Large intestine (tissue), 3 donors: ENCODE data around the gene FAM50B. TPM values are rescaled to one million over a fixed set of nuclear protein-coding genes. Genes with fewer than 3 reads are reported as not detected.

Source experiments
- DNase-seq, 2 donors: peaks; one replicate each; pipeline versions ENCODE4 v3.0.0 to v3.0.0-alpha.2; 2013
- H3K27ac ChIP-seq: one replicate; pipeline ENCODE4 v1.5.1; 2013; ENCODE audit warnings: low read length
- H3K27me3 ChIP-seq: 2 replicates; pipeline ENCODE4 v1.6.1; 2013; ENCODE audit warnings: low read length; ENCODE audit not compliant: control insufficient read depth, insufficient read depth
- H3K36me3 ChIP-seq: 2 replicates; pipeline ENCODE4 v1.6.1; 2013; ENCODE audit warnings: low read length; ENCODE audit not compliant: control insufficient read depth, insufficient read depth
- H3K4me1 ChIP-seq: one replicate; pipeline ENCODE4 v1.6.1; 2013; ENCODE audit warnings: low read length; ENCODE audit not compliant: control insufficient read depth, insufficient read depth
- H3K4me3 ChIP-seq: one replicate; pipeline ENCODE4 v1.5.1; 2013; ENCODE audit warnings: low read length
- H3K9me3 ChIP-seq: one replicate; pipeline ENCODE4 v1.6.1; 2013; ENCODE audit warnings: mild to moderate bottlenecking, low read depth, low read length, moderate library complexity; ENCODE audit not compliant: control insufficient read depth
- WGBS: methylation state at CpG from one replicate; pipeline ENCODE4 v1.1.5; 2013; ENCODE audit warnings: low lambda C conversion rate; ENCODE audit not compliant: insufficient coverage; 5-methylcytosine and 5-hydroxymethylcytosine counted together
- polyA plus RNA-seq: library from polyadenylated mRNA; unstranded; fragments of 120-200 nt; gene quantifications from one replicate; pipeline ENCODE4 v1.2.1, GENCODE V29; 2013

The FAM50B gene
- polyA plus RNA-seq, 1 donor: 8.1 TPM

DNA sequence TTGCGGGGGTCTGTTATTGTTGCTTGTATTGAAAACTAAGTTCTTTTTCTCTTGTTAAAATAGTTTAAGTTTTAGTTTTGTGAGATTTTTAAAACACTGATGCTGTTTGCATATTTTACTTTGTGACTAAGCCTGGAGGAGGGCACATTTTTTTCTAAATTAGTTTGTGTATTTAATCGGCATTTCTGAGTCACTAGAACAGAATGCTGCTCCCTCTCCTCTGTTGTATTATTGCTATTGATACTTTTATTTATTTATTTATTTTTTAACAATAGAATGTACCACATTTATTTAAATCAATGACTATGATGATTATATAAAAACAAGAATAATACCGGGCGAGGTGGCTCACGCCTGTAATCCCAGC is 5.1 kb upstream of the FAM50B start:
- DNase-seq: no peak
- Histone ChIP-seq H3K9me3 (peaks cover 5% of the 10 kb centered on the region), H3K27me3 (no peaks in the 10 kb centered on the region), H3K27ac (no peak overlapping the region), H3K4me1 (peaks cover 11% of the 10 kb centered on the region), H3K36me3 (no peaks in the 10 kb centered on the region), H3K4me3 (no peak overlapping the region)
- 100% methylated on average over 1 of the region's 5 CpGs for WGBS

DNA sequence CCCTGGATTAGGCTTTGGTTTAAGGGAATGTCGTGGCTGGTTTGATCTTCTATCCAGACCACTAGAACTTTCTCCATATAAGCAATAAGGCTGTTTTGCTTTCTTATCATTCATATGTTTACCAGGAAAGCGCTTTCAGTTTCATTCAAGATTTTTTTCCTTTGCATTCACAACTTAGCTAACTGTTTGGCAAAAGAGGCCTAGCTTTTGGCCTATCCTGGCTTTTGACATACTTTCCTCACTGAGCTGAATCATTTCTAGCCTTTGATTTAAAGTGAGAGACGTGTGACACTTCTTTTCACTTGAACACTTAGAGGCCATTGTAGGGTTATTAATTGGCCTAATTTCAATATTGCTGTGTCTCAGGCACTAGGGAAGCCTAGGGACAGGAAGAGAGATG is 1.7 kb upstream of the FAM50B start:
- H3K4me1 ChIP-seq: no peaks in the 10 kb centered on the region
- 74% methylated on average over 2 of the region's 3 CpGs for WGBS
- DNase-seq: peak in 1 of 2 donors; percentile 55
- no peak overlapping the region for H3K4me3 ChIP-seq
- H3K27me3 ChIP-seq: no peaks in the 10 kb centered on the region
- H3K9me3 ChIP-seq: peaks cover 21% of the 10 kb centered on the region
- no peak overlapping the region for H3K27ac ChIP-seq
- H3K36me3 ChIP-seq: no peaks in the 10 kb centered on the region

DNA sequence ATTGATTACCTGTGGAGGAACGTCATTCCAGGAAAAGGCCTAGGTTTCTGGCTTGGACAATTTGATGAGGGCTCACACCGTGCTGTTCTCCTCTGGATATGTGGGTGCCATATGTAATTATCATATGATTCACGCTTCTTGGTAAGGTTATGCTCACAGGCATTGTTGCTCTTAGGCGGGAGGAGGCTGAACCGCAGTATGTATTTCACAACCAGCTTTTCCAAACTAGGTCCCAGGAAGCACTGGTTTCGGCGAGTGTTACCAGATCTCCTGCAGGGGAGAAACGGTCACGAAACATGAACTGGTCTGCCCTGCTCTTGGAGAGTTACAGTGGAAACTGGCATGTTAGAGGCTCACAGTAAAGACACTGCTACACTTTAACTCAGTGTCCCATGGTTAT is 793 bp upstream of the FAM50B start:
- Histone ChIP-seq H3K36me3 (no peaks in the 10 kb centered on the region), H3K9me3 (peaks cover 21% of the 10 kb centered on the region), H3K4me3 (peak overlapping the region; percentile 30), H3K4me1 (no peaks in the 10 kb centered on the region), H3K27ac (peak overlapping the region; percentile 52), H3K27me3 (no peaks in the 10 kb centered on the region)
- DNase-seq: no peak
- WGBS: no CpG with 5 or more reads among the region's 9 CpGs

DNA sequence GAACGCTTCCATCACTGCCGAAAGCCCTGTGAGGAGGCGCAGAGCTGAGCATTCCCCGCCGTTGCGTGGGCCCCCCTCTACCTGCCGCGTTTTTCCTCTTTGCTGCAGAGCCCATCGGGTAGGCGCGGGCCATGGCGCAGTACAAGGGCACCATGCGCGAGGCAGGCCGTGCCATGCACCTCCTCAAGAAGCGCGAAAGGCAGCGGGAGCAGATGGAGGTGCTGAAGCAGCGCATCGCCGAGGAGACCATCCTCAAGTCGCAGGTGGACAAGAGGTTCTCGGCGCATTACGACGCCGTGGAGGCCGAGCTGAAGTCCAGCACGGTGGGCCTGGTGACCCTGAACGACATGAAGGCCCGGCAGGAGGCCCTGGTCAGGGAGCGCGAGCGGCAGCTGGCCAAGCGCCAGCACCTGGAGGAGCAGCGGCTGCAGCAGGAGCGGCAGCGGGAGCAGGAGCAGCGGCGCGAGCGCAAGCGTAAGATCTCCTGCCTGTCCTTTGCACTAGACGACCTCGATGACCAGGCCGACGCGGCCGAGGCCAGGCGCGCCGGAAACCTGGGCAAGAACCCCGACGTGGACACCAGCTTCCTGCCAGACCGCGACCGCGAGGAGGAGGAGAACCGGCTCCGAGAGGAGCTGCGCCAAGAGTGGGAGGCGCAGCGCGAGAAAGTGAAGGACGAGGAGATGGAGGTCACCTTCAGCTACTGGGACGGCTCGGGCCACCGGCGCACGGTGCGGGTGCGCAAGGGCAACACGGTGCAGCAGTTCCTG is 693 bp downstream of the FAM50B start:
- 90% methylated on average over 4 of the region's 73 CpGs for WGBS
- DNase-seq: peak; percentile 16 to 33

DNA sequence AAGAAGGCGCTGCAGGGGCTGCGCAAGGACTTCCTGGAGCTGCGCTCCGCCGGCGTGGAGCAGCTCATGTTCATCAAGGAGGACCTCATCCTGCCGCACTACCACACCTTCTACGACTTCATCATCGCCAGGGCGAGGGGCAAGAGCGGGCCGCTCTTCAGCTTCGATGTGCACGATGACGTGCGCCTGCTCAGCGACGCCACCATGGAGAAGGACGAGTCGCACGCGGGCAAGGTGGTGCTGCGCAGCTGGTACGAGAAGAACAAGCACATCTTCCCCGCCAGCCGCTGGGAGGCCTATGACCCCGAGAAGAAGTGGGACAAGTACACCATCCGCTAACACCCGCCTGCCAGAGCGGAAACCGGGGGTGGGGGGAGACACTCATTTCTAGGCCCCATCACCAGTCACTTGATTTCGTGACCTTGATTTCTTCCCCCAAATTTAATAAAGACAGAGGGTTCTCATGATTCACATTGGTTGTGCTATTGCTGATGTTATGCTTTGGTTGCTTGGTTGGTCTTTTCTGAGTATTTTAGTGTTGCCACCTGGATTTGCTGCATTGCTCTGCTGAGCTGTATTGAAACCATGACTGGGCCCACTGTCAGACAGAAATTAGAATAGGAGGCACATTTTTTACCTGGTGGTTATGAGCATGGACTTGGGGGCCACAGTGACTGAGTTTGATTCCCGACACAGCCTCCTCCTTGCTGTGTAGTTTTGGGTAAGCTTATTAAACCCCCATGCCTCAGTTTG is 1.5 kb downstream of the FAM50B start:
- Histone ChIP-seq H3K27ac (no peak overlapping the region), H3K4me3 (no peak overlapping the region)
- no CpG with 5 or more reads among the region's 33 CpGs for WGBS

More for the DNA sequence above, 693 bp downstream of the FAM50B start:
- no peaks in the 10 kb centered on the region for H3K27me3 ChIP-seq
- H3K27ac ChIP-seq: peak overlapping the region; percentile 18
- peak overlapping the region; percentile 53 for H3K4me3 ChIP-seq
- H3K9me3 ChIP-seq: peaks cover 21% of the 10 kb centered on the region
- no peaks in the 10 kb centered on the region for H3K4me1 ChIP-seq
- H3K36me3 ChIP-seq: no peaks in the 10 kb centered on the region

DNA sequence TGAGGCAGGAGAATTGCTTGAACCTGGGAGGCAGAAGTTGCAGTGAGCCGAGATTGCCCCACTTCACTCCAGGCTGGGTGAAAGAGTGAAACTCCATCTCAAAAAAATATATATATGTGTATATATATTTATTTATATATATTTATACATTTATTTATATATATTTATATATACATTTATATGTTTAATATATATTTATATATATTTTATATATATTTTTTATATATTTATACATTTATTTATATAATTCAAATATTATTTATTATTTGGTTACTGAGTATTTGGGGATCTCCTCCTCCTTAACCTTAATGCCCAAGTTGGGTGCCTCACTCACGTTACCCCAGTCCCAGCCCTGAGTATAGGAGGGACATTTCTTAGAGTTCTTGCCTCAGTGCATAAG is 2.7 kb downstream of the FAM50B start:
- Histone ChIP-seq H3K4me1 (no peaks in the 10 kb centered on the region), H3K27ac (no peak overlapping the region), H3K36me3 (no peaks in the 10 kb centered on the region), H3K4me3 (no peak overlapping the region), H3K27me3 (no peaks in the 10 kb centered on the region), H3K9me3 (peaks cover 21% of the 10 kb centered on the region)
- WGBS: no CpG with 5 or more reads among the region's 2 CpGs
- no peak for DNase-seq

More for the DNA sequence above, 1.5 kb downstream of the FAM50B start:
- DNase-seq: no peak
- H3K27me3 ChIP-seq: no peaks in the 10 kb centered on the region
- peaks cover 21% of the 10 kb centered on the region for H3K9me3 ChIP-seq
- no peaks in the 10 kb centered on the region for H3K4me1 ChIP-seq
- no peaks in the 10 kb centered on the region for H3K36me3 ChIP-seq

DNA sequence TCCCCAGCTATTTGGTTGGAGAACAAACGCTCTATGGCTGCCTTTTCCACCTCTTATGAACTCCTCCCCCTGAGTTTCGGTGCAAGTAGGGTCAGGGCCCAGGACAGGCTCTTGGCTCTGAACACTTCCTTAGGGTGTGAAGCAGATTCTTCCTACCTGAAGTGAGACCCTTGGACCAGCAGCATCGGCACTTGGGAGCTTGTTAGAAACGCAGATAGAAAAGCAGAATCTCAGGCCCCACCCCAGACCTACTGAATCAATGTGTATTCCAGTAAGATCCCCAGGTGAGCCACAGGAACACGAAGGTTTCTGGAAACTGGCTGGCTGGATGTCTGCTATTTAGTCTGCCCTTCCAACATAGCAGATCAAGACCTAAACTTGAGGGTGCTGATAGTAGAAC is 3.2 kb downstream of the FAM50B start:
- Histone ChIP-seq H3K4me3 (no peak overlapping the region), H3K36me3 (no peaks in the 10 kb centered on the region), H3K27ac (no peak overlapping the region), H3K4me1 (no peaks in the 10 kb centered on the region), H3K9me3 (peaks cover 21% of the 10 kb centered on the region), H3K27me3 (no peaks in the 10 kb centered on the region)
- peak in 1 of 2 donors; percentile 76 for DNase-seq
- no CpG with 5 or more reads among the region's 5 CpGs for WGBS

DNA sequence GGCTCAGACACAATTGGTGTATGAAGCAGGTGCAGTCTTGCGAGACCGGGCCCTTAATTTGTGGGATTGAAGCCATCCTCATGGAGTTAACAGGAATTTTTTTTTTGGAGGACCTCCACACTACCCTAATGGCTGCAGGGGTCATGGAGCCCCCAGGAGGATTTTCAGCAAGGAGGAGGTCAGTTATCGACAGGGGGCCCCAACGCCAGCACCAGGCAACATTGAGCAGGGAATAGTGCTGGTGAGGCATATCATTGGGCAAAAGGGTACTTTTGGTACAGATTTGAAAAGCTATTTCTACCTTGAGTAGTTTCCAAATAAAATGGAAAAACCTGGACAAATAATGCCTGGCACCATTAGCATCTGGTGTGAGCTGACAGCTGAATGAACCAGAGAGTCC is 6.7 kb downstream of the FAM50B start:
- peaks cover 8% of the 10 kb centered on the region for H3K9me3 ChIP-seq
- DNase-seq: no peak
- no peaks in the 10 kb centered on the region for H3K36me3 ChIP-seq
- H3K27me3 ChIP-seq: no peaks in the 10 kb centered on the region
- no CpG with 5 or more reads among the region's 4 CpGs for WGBS
- no peaks in the 10 kb centered on the region for H3K4me1 ChIP-seq
- H3K4me3 ChIP-seq: no peak overlapping the region
- H3K27ac ChIP-seq: no peak overlapping the region

DNA sequence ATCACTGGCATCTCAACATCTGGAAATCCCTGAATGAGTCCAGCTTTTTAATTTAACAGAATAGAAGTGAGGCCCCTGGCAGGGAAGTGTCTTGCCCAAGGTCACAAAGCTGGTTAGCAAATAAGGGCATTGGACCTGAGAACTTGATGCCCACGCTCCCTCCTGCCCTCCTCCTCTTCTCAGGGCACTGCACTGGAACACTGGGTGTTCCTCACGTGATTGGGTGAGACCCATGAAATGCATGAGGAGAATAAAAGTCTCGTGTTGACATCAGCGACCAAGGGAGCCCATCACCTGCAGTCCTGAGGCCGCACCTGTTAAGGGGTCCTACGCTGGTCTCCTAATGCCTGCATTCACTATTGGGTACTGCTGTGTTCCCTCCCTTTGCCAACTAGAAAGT is 7.4 kb downstream of the FAM50B start:
- no CpG with 5 or more reads among the region's 6 CpGs for WGBS
- no peaks in the 10 kb centered on the region for H3K4me1 ChIP-seq

DNA sequence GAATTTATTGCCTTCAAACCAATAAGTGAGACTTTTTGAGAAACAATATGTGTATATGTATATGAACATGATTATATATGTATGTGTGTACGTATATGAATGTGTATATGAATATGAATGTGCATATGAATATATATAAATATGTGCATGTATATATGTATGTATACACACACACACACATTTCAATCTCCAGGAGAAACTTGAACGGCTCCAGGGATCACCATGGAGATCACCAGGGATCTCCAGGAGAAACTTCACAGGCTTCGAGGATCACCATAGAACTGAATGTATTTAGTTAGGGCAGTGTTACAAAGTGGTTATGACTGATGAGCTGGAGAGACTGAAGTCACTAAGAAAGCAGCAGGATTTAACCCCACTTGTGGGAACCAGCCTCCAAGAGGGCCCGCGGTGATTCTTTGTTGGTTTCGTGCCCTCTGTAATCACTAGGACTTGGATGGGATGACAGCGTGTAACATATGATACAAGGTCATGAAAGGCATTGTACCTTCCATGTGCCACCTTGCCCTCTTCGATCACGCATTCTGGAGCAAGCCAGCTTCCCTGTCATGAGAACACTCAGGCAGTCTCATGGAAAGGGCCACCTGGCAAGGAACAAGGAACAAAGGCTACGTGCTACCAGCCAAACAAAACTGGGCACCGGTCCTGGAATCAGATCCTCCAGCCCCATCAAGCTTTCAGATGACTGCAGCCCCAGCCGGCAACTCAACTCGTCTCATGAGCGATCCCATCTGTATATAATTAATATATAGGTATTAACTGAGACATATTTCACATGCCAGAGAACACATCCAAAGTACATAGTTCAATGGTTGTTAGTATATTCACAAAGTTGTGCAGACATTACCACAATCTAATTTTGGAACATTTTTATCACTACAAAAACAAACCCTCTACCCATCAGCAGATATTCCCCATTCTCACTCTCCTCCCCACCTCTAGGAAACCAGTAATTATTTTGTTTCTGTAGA is 8.6 kb downstream of the FAM50B start:
- Histone ChIP-seq H3K27ac (no peak overlapping the region), H3K27me3 (no peaks in the 10 kb centered on the region), H3K36me3 (no peaks in the 10 kb centered on the region), H3K4me1 (no peaks in the 10 kb centered on the region), H3K9me3 (peaks cover 8% of the 10 kb centered on the region), H3K4me3 (no peak overlapping the region)
- DNase-seq: no peak
- WGBS: 80% methylated on average over 2 of the region's 14 CpGs

More for the DNA sequence above, 7.4 kb downstream of the FAM50B start:
- DNase-seq: no peak
- H3K36me3 ChIP-seq: no peaks in the 10 kb centered on the region
- no peak overlapping the region for H3K4me3 ChIP-seq
- no peaks in the 10 kb centered on the region for H3K27me3 ChIP-seq
- peaks cover 8% of the 10 kb centered on the region for H3K9me3 ChIP-seq
- no peak overlapping the region for H3K27ac ChIP-seq
